GM10266 (cell line): ENCODE data around the gene DRGX.

Experiments used
- DNase-seq: peaks from one replicate; pipeline ENCODE4 v3.0.0; 2012; ENCODE audit errors: extremely low spot score
- CTCF ChIP-seq: IDR thresholded peaks from 2 replicates; pipeline ENCODE4 v1.5.1; 2012; ENCODE audit warnings: mild to moderate bottlenecking, low read depth; ENCODE audit not compliant: control insufficient read depth, insufficient read depth; ENCODE audit errors: missing control alignments

Gene DRGX

GRCh38 chr10:49370326-49371100 is 25.4 kb downstream of the DRGX start:
- DNase-seq = no peak
- no peak for TF ChIP-seq CTCF

- no peak for DNase-seq
- TF ChIP-seq CTCF = no peak
These were observed 26.4 kb downstream of the DRGX start for GRCh38 chr10:49369216-49370162.

- DNase-seq = no peak
- no peak for TF ChIP-seq CTCF
These were observed 27.6 kb downstream of the DRGX start for GRCh38 chr10:49368256-49368655.

GRCh38 chr10:49367600-49367999 is 28.3 kb downstream of the DRGX start:
- DNase-seq = no peak
- no peak for TF ChIP-seq CTCF

- TF ChIP-seq CTCF = no peak
- DNase-seq = no peak
These were observed 29.4 kb downstream of the DRGX start for GRCh38 chr10:49366460-49366859.

GRCh38 chr10:49365675-49366415 is 30.0 kb downstream of the DRGX start:
- no peak for TF ChIP-seq CTCF
- DNase-seq = no peak

GRCh38 chr10:49365275-49365674 is 30.6 kb downstream of the DRGX start:
- TF ChIP-seq CTCF = no peak
- no peak for DNase-seq
